HepG2 (cell line): ENCODE data around the gene TMCC2. TPM values are rescaled to one million over a fixed set of nuclear protein-coding genes. Genes with fewer than 3 reads are reported as not detected.

Source experiments
- ATRX ChIP-seq: sonication (generic); formaldehyde crosslinking; IDR thresholded peaks from 2 replicates; pipeline ENCODE4 v1.4.0; 2020; ENCODE audit warnings: missing genetic modification reagents, borderline replicate concordance
- CBX5 ChIP-seq: sonication (generic); formaldehyde crosslinking; IDR thresholded peaks from 2 replicates; pipeline ENCODE4 v1.4.0; 2020; ENCODE audit warnings: missing genetic modification reagents, borderline replicate concordance
- FOXA1 ChIP-seq, 2 experiments: fragments of 450-650 bp in 1 of 2; sonication (generic) in 1 of 2; formaldehyde crosslinking in 1 of 2; IDR thresholded peaks; 2 replicates each; pipeline versions ENCODE4 v1.4.0 to v1.6.1; 2016 to 2020; ENCODE audit warnings: missing genetic modification reagents in 1 of 2
- HDAC1 ChIP-seq: sonication (generic); formaldehyde crosslinking; IDR thresholded peaks from 2 replicates; pipeline ENCODE4 v1.5.1; 2020; ENCODE audit warnings: mild to moderate bottlenecking, missing genetic modification reagents
- JUNB ChIP-seq: sonication (generic); formaldehyde crosslinking; IDR thresholded peaks from 2 replicates; pipeline ENCODE4 v1.8.0; 2022; ENCODE audit warnings: missing genetic modification reagents, mild to moderate bottlenecking, borderline replicate concordance
- KDM2A ChIP-seq: sonication (generic); formaldehyde crosslinking; IDR thresholded peaks from 2 replicates; pipeline ENCODE4 v1.4.0; 2020; ENCODE audit warnings: low read depth, missing genetic modification reagents, borderline replicate concordance
- NONO ChIP-seq, 2 experiments: fragments of 450-650 bp in 1 of 2; sonication (generic) in 1 of 2; formaldehyde crosslinking in 1 of 2; IDR thresholded peaks in 1 of 2; conservative IDR thresholded peaks in 1 of 2; 2 replicates each; pipeline versions ENCODE4 v1.6.1 to v1.8.0; 2017 to 2022; ENCODE audit warnings: mild to moderate bottlenecking in 1 of 2, missing genetic modification reagents in 1 of 2, moderate library complexity in 1 of 2
- NR2F6 ChIP-seq, 2 experiments: IDR thresholded peaks; 2 replicates each; pipeline ENCODE4 v1.6.1; 2016; ENCODE audit warnings: antibody characterized with exemption in 1 of 2, mild to moderate bottlenecking in 1 of 2
- SP4 ChIP-seq: sonication (generic); formaldehyde crosslinking; IDR thresholded peaks from 2 replicates; pipeline ENCODE4 v1.8.1; 2023; ENCODE audit warnings: mild to moderate bottlenecking, missing genetic modification reagents
- TSC22D2 ChIP-seq: sonication (generic); formaldehyde crosslinking; IDR thresholded peaks from 2 replicates; pipeline ENCODE4 v1.5.1; 2020; ENCODE audit warnings: missing genetic modification reagents, mild to moderate bottlenecking, borderline replicate concordance
- ZNF615 ChIP-seq: sonication (generic); formaldehyde crosslinking; IDR thresholded peaks from 2 replicates; pipeline ENCODE4 v1.5.0; 2020; ENCODE audit warnings: mild to moderate bottlenecking, missing genetic modification reagents, borderline replicate concordance
- ZNF792 ChIP-seq: IDR thresholded peaks from 2 replicates; pipeline ENCODE4 v1.6.1; 2016
- ZNF891 ChIP-seq: sonication (generic); formaldehyde crosslinking; IDR thresholded peaks from 2 replicates; pipeline ENCODE4 v1.5.0; 2020; ENCODE audit warnings: mild to moderate bottlenecking, missing genetic modification reagents
- polyA plus RNA-seq, 8 experiments: library from polyadenylated mRNA; depleted of rRNA in 3 of 8; stranded (reverse) in 7 of 8; unstranded in 1 of 8; fragments of >200 nt; fragmentation: Illumina TruSeq in 4 of 8; extraction: Trizol in 4 of 8; gene quantifications; 2 replicates each; pipeline versions ENCODE4 v1.2.1 to v1.2.3, GENCODE V29; 2011 to 2016; ENCODE audit warnings: low read depth in 4 of 8, missing spikeins in 1 of 8, mixed read lengths in 1 of 8; ENCODE audit not compliant: insufficient read depth in 1 of 8
- total RNA-seq, 5 experiments: library from RNA; depleted of rRNA; stranded (reverse); fragments of >200 nt; fragmentation: Illumina TruSeq; extraction: Trizol; gene quantifications; 2 replicates each; pipeline ENCODE4 v1.2.3, GENCODE V29; 2016; ENCODE audit warnings: low read depth in 1 of 5
- TF ChIP-seq, protein P1 (sequence below): sonication (generic); formaldehyde crosslinking; IDR thresholded peaks from 2 replicates; pipeline ENCODE4 v1.9.0; 2021; ENCODE audit warnings: mild to moderate bottlenecking, missing genetic modification reagents
- TF ChIP-seq, protein P2 (sequence below): IDR thresholded peaks from 2 replicates; pipeline ENCODE4 v1.6.1; 2012; ENCODE audit warnings: low read length, improper control_type of control experiment
- TF ChIP-seq, protein P3 (sequence below): sonication (generic); formaldehyde crosslinking; IDR thresholded peaks from 2 replicates; pipeline ENCODE4 v1.8.0; 2022; ENCODE audit warnings: mild to moderate bottlenecking, missing genetic modification reagents

Gene TMCC2
- total and polyA plus RNA-seq, 2 of the 13 experiments (the other 11 are each of a cell fraction or from before 2014, with no cell fraction given) = 0.12 to 0.24 TPM

DNA sequence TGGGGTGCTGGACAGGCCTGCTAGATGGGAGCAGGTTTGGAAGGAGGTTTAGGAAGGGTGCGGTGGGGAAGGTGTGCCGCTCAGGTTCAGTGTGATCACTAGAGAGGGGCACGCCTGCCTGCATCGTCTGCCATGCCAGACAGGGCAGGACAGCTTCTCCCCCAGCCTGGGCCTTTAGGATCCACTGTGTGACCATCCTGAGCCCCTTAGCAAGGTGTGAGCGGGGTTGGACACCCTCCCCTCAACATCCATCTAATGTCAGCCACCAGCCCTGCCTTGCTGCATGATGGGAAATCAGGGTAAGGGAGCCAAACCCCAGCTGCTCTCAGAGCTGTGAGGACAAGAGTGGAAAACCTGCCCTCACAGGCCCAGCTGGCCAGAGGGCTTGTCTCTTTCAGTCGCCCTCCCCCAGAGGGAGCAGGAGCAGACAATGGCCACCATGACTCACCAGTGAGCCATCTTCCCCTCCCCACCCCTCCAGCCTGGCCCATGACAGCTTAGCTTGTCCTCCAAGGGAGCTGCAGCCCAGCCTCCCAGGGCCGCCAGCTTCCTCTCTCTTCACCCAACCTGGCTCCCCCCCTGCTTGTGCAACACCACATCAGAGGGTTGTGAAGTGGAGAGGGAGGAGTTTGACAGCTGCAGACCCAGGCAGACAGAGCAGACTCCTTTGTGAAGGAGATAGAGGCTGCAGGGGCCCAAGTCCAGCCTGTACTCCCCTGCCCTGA, 56.8 kb downstream of the TMCC2 start (continued):
- TF ChIP-seq, protein P1, sequence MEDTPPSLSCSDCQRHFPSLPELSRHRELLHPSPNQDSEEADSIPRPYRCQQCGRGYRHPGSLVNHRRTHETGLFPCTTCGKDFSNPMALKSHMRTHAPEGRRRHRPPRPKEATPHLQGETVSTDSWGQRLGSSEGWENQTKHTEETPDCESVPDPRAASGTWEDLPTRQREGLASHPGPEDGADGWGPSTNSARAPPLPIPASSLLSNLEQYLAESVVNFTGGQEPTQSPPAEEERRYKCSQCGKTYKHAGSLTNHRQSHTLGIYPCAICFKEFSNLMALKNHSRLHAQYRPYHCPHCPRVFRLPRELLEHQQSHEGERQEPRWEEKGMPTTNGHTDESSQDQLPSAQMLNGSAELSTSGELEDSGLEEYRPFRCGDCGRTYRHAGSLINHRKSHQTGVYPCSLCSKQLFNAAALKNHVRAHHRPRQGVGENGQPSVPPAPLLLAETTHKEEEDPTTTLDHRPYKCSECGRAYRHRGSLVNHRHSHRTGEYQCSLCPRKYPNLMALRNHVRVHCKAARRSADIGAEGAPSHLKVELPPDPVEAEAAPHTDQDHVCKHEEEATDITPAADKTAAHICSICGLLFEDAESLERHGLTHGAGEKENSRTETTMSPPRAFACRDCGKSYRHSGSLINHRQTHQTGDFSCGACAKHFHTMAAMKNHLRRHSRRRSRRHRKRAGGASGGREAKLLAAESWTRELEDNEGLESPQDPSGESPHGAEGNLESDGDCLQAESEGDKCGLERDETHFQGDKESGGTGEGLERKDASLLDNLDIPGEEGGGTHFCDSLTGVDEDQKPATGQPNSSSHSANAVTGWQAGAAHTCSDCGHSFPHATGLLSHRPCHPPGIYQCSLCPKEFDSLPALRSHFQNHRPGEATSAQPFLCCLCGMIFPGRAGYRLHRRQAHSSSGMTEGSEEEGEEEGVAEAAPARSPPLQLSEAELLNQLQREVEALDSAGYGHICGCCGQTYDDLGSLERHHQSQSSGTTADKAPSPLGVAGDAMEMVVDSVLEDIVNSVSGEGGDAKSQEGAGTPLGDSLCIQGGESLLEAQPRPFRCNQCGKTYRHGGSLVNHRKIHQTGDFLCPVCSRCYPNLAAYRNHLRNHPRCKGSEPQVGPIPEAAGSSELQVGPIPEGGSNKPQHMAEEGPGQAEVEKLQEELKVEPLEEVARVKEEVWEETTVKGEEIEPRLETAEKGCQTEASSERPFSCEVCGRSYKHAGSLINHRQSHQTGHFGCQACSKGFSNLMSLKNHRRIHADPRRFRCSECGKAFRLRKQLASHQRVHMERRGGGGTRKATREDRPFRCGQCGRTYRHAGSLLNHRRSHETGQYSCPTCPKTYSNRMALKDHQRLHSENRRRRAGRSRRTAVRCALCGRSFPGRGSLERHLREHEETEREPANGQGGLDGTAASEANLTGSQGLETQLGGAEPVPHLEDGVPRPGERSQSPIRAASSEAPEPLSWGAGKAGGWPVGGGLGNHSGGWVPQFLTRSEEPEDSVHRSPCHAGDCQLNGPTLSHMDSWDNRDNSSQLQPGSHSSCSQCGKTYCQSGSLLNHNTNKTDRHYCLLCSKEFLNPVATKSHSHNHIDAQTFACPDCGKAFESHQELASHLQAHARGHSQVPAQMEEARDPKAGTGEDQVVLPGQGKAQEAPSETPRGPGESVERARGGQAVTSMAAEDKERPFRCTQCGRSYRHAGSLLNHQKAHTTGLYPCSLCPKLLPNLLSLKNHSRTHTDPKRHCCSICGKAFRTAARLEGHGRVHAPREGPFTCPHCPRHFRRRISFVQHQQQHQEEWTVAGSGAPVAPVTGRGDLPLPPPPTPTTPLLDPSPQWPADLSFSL = peak; percentile 74; the same call in 1 of the 2 replicates
- TF ChIP-seq SP4 (CRISPR knock-in tag) = no peak
- peak; percentile 86; the same call in 1 of the 2 replicates for TF ChIP-seq JUNB (CRISPR knock-in tag)
- no peak for TF ChIP-seq TSC22D2
- no peak for TF ChIP-seq NONO (IDR thresholded peaks at IDR 0.05)
- no peak; the same call in 1 of the 2 replicates for TF ChIP-seq NONO (CRISPR knock-in tag; conservative IDR thresholded peaks at IDR 0.05)
- TF ChIP-seq HDAC1 (CRISPR knock-in tag) = no peak; the same call in none of the 2 replicates
- peak; percentile 68; the same call in 1 of the 2 replicates for TF ChIP-seq KDM2A (CRISPR knock-in tag)
- TF ChIP-seq, protein P2, sequence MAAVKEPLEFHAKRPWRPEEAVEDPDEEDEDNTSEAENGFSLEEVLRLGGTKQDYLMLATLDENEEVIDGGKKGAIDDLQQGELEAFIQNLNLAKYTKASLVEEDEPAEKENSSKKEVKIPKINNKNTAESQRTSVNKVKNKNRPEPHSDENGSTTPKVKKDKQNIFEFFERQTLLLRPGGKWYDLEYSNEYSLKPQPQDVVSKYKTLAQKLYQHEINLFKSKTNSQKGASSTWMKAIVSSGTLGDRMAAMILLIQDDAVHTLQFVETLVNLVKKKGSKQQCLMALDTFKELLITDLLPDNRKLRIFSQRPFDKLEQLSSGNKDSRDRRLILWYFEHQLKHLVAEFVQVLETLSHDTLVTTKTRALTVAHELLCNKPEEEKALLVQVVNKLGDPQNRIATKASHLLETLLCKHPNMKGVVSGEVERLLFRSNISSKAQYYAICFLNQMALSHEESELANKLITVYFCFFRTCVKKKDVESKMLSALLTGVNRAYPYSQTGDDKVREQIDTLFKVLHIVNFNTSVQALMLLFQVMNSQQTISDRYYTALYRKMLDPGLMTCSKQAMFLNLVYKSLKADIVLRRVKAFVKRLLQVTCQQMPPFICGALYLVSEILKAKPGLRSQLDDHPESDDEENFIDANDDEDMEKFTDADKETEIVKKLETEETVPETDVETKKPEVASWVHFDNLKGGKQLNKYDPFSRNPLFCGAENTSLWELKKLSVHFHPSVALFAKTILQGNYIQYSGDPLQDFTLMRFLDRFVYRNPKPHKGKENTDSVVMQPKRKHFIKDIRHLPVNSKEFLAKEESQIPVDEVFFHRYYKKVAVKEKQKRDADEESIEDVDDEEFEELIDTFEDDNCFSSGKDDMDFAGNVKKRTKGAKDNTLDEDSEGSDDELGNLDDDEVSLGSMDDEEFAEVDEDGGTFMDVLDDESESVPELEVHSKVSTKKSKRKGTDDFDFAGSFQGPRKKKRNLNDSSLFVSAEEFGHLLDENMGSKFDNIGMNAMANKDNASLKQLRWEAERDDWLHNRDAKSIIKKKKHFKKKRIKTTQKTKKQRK = no peak
- TF ChIP-seq ZNF891 (CRISPR knock-in tag) = no peak
- peak; percentile 94 for TF ChIP-seq ZNF792
- TF ChIP-seq ATRX (CRISPR knock-in tag) = no peak
- TF ChIP-seq ZNF615 (CRISPR knock-in tag) = no peak
- TF ChIP-seq CBX5 (CRISPR knock-in tag) = peak; percentile 94; the same call in 1 of the 2 replicates
- TF ChIP-seq NR2F6 (IDR thresholded peaks at IDR 0.05) = peak; percentile 55; the same call in 1 of the 2 replicates
- peak; percentile 83 for TF ChIP-seq NR2F6 (CRISPR knock-in tag; IDR thresholded peaks at IDR 0.05)
- TF ChIP-seq FOXA1 (IDR thresholded peaks at IDR 0.05) = no peak
- TF ChIP-seq FOXA1 (CRISPR knock-in tag; IDR thresholded peaks at IDR 0.05) = peak; percentile 37; the same call in 1 of the 2 replicates
- TF ChIP-seq, protein P3, sequence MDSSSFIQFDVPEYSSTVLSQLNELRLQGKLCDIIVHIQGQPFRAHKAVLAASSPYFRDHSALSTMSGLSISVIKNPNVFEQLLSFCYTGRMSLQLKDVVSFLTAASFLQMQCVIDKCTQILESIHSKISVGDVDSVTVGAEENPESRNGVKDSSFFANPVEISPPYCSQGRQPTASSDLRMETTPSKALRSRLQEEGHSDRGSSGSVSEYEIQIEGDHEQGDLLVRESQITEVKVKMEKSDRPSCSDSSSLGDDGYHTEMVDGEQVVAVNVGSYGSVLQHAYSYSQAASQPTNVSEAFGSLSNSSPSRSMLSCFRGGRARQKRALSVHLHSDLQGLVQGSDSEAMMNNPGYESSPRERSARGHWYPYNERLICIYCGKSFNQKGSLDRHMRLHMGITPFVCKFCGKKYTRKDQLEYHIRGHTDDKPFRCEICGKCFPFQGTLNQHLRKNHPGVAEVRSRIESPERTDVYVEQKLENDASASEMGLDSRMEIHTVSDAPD (CRISPR knock-in tag) = no peak
